PFSK-1 (cell line): ENCODE measurements around the gene GRIN2A.

Source experiments
- FOXP2 ChIP-seq: optimal IDR thresholded peaks from 2 replicates; pipeline ENCODE3; 2011; ENCODE audit warnings: borderline replicate concordance, control low read depth, inconsistent platforms; ENCODE audit not compliant: insufficient read depth; ENCODE audit errors: extremely low read length, extremely low read depth
- POLR2AphosphoS5 ChIP-seq: IDR thresholded peaks from 2 replicates; pipeline ENCODE4 v1.6.1; 2012; ENCODE audit warnings: low read depth, mild to moderate bottlenecking, control low read depth, low read length, moderate library complexity
- SIN3A ChIP-seq: IDR thresholded peaks from 2 replicates; pipeline ENCODE4 v1.6.1; 2012; ENCODE audit warnings: mild to moderate bottlenecking, low read length, moderate library complexity, borderline replicate concordance; ENCODE audit not compliant: insufficient read depth
- TAF1 ChIP-seq: IDR thresholded peaks from 2 replicates; pipeline ENCODE4 v1.6.1; 2012; ENCODE audit warnings: low read length, control low read depth, borderline replicate concordance; ENCODE audit not compliant: insufficient read depth
- TF ChIP-seq, protein P1 (sequence below), 2 experiments: IDR thresholded peaks; 2 replicates each; pipeline versions ENCODE4 v1.6.1 to v1.8.0; 2011 to 2012; ENCODE audit warnings: low read depth in 2 of 2, low read length in 2 of 2, control low read depth in 1 of 2, inconsistent platforms in 1 of 2, mild to moderate bottlenecking in 1 of 2, moderate library complexity in 1 of 2; ENCODE audit not compliant: insufficient read depth in 1 of 2

GRIN2A gene

DNA sequence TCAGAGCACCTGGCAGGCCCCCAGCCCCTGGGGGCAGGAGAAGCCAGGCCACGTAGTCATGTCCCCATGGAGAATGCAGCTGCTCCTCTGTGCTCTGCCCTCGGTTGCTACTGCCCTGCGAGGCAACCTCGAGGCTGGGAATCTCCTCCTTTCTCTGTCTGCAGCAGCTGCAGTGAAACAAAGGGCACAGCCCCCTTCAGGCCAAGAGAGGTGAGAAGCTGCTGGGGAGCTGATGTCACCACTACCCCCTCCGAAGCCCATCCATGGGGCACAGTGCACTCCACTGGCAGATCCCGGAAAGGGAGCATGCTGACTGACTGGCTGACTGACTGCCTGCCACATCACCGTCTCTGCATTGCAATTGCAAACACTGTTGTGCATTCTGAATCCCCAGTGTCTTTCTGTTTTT is 103.7 kb downstream of the GRIN2A start:
- TF ChIP-seq, protein P1, sequence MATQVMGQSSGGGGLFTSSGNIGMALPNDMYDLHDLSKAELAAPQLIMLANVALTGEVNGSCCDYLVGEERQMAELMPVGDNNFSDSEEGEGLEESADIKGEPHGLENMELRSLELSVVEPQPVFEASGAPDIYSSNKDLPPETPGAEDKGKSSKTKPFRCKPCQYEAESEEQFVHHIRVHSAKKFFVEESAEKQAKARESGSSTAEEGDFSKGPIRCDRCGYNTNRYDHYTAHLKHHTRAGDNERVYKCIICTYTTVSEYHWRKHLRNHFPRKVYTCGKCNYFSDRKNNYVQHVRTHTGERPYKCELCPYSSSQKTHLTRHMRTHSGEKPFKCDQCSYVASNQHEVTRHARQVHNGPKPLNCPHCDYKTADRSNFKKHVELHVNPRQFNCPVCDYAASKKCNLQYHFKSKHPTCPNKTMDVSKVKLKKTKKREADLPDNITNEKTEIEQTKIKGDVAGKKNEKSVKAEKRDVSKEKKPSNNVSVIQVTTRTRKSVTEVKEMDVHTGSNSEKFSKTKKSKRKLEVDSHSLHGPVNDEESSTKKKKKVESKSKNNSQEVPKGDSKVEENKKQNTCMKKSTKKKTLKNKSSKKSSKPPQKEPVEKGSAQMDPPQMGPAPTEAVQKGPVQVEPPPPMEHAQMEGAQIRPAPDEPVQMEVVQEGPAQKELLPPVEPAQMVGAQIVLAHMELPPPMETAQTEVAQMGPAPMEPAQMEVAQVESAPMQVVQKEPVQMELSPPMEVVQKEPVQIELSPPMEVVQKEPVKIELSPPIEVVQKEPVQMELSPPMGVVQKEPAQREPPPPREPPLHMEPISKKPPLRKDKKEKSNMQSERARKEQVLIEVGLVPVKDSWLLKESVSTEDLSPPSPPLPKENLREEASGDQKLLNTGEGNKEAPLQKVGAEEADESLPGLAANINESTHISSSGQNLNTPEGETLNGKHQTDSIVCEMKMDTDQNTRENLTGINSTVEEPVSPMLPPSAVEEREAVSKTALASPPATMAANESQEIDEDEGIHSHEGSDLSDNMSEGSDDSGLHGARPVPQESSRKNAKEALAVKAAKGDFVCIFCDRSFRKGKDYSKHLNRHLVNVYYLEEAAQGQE (IDR thresholded peaks at IDR 0.05; ENCODE audit: insufficient read depth in 1 of 2, low read depth in 2 of 2, low read length in 2 of 2): no peak
- TF ChIP-seq TAF1: no peak
- TF ChIP-seq FOXP2: no peak
- no peak for TF ChIP-seq POLR2AphosphoS5
- no peak for TF ChIP-seq SIN3A

- TF ChIP-seq SIN3A (no peak), FOXP2 (no peak), TAF1 (no peak), POLR2AphosphoS5 (no peak)
- TF ChIP-seq, protein P1 (IDR thresholded peaks at IDR 0.05; ENCODE audit: insufficient read depth in 1 of 2, low read depth in 2 of 2, low read length in 2 of 2): no peak
Measured at GRCh38 chr16:10077861-10078260, 104.4 kb downstream of the GRIN2A start.

- TF ChIP-seq, protein P1 (IDR thresholded peaks at IDR 0.05; ENCODE audit: insufficient read depth in 1 of 2, low read depth in 2 of 2, low read length in 2 of 2): no peak
- TF ChIP-seq FOXP2 (no peak), SIN3A (no peak), TAF1 (no peak), POLR2AphosphoS5 (no peak)
Measured at GRCh38 chr16:10076037-10076436, 106.2 kb downstream of the GRIN2A start.

DNA sequence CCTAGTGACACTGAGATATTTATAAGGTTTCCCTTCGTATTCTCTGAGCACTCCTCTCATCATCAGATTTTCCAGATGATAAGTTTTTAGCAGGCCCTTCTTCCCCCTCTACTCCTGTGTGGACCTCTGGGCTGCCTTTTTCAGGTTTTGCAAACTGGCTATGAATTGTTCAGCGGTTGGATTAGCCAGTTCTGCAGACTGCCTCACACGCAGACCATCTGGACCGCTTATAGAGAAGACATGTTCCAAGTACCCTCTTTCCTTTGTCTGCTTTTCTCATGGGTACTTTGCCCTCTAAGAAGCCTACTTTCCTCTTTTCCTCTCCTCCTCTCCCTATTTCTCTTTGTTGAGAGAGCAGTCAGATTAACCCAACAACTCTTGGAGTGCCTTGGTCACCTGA is 111.6 kb downstream of the GRIN2A start:
- TF ChIP-seq SIN3A (no peak), TAF1 (no peak), POLR2AphosphoS5 (no peak), FOXP2 (no peak)
- TF ChIP-seq, protein P1 (IDR thresholded peaks at IDR 0.05; ENCODE audit: insufficient read depth in 1 of 2, low read depth in 2 of 2, low read length in 2 of 2): no peak

DNA sequence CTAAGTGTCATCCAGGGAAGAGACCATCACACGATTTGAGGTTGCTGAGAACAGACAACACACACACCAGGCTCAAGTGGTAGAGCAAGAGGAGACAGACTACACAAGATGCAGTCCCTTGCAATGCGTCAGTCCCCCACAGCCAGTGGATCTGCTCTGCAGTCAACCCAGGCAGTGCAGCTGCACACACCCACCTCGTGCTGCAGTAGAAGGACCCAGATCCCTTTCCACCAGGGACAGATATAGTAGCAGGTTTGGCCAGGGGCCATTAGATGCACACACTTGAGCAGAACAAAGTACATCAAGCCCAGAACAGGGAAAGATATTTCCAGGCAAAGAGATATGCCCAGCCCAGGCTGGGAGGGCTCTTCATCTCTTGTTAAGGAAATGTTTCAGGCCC is 112.9 kb downstream of the GRIN2A start:
- TF ChIP-seq FOXP2: no peak
- TF ChIP-seq SIN3A: no peak
- no peak for TF ChIP-seq TAF1
- TF ChIP-seq, protein P1 (IDR thresholded peaks at IDR 0.05; ENCODE audit: insufficient read depth in 1 of 2, low read depth in 2 of 2, low read length in 2 of 2): no peak
- no peak for TF ChIP-seq POLR2AphosphoS5
